ENCODE results near the gene RPL13. TPM values are rescaled to one million over a fixed set of nuclear protein-coding genes. Genes with fewer than 3 reads are reported as not detected.

Gene RPL13
- total and polyA plus RNA-seq, 2 of the 13 experiments (the other 11 are each of a cell fraction or from before 2014, with no cell fraction given): 2,988 to 4,411 TPM

- 0 out of 2 replicates have a peak, but pooled peaks have one; percentile 22 for TF ChIP-seq ZBTB37 (CRISPR knock-in tag; IDR thresholded peaks at IDR 0.05)
- no peak for TF ChIP-seq NR2F6 (IDR thresholded peaks at IDR 0.05)
- no peak for TF ChIP-seq NR2F6 (CRISPR knock-in tag; IDR thresholded peaks at IDR 0.05)
- TF ChIP-seq NFE2L2 (IDR thresholded peaks at IDR 0.05; ENCODE audit: low read length): no peak
- 0 out of 2 replicates have a peak, but pooled peaks have one; percentile 36 for TF ChIP-seq SOX13 (IDR thresholded peaks at IDR 0.05)
- no peak for TF ChIP-seq SOX13 (CRISPR knock-in tag; conservative IDR thresholded peaks at IDR 0.05 in 1 of 2, IDR thresholded peaks at IDR 0.05 in 1 of 2)
- TF ChIP-seq MIER2 (CRISPR knock-in tag; IDR thresholded peaks at IDR 0.05): peak; percentile 9; the same call in 1 of the 2 replicates
- peak; percentile 98 for TF ChIP-seq RBM22 (optimal IDR thresholded peaks at IDR 0.05; ENCODE audit: low read length)
- TF ChIP-seq NCOA2 (CRISPR knock-in tag; IDR thresholded peaks at IDR 0.05): no peak; the same call in 1 of the 2 replicates
- peak; percentile 86; the same call in 1 of the 2 replicates for TF ChIP-seq PAF1 (CRISPR knock-in tag; IDR thresholded peaks at IDR 0.05)
- TF ChIP-seq KDM5A (IDR thresholded peaks at IDR 0.05; ENCODE audit: borderline replicate concordance, low read length): no peak
- no peak for TF ChIP-seq SMARCC2 (IDR thresholded peaks at IDR 0.05)
- TF ChIP-seq UBTF (CRISPR knock-in tag; IDR thresholded peaks at IDR 0.05): no peak
- no peak for TF ChIP-seq ZNF691 (CRISPR knock-in tag; IDR thresholded peaks at IDR 0.05; ENCODE audit: borderline replicate concordance, low read depth)
- TF ChIP-seq SUZ12 (IDR thresholded peaks at IDR 0.05; ENCODE audit: low read depth, low read length): no peak
- 0 out of 2 replicates have a peak, but pooled peaks have one; percentile 57 for TF ChIP-seq ZNF317 (CRISPR knock-in tag; IDR thresholded peaks at IDR 0.05)
- TF ChIP-seq ZNF710 (CRISPR knock-in tag; IDR thresholded peaks at IDR 0.05; ENCODE audit: borderline replicate concordance): peak; percentile 32; the same call in 1 of the 2 replicates
- no peak for TF ChIP-seq ZBTB25 (CRISPR knock-in tag; IDR thresholded peaks at IDR 0.05)
- 0 out of 2 replicates have a peak, but pooled peaks have one; percentile 32 for TF ChIP-seq IRX3 (CRISPR knock-in tag; IDR thresholded peaks at IDR 0.05; ENCODE audit: borderline replicate concordance, low read depth)
- no peak for TF ChIP-seq REXO4 (CRISPR knock-in tag; IDR thresholded peaks at IDR 0.05; ENCODE audit: borderline replicate concordance)
- no peak for TF ChIP-seq ZBTB20 (CRISPR knock-in tag; IDR thresholded peaks at IDR 0.05; ENCODE audit: borderline replicate concordance, low read depth)
Observed at GRCh38 chr16:89564476-89565255, 4.2 kb downstream of the RPL13 start (continued).
